C4-2B (cell line): ENCODE measurements around the gene CYP27A1.

Source experiments
- H3K27ac ChIP-seq: fragments of 450-650 bp; 2 replicates; pipeline ENCODE4 v1.5.1; 2017
- ZFX ChIP-seq: fragments of 450-650 bp; IDR thresholded peaks from 2 replicates; pipeline ENCODE4 v1.6.1; 2017
- TF ChIP-seq, protein P1 (sequence below): fragments of 450-650 bp; conservative IDR thresholded peaks from 2 replicates; pipeline ENCODE4 v1.5.1; 2017; ENCODE audit warnings: mild to moderate bottlenecking

Gene CYP27A1

DNA sequence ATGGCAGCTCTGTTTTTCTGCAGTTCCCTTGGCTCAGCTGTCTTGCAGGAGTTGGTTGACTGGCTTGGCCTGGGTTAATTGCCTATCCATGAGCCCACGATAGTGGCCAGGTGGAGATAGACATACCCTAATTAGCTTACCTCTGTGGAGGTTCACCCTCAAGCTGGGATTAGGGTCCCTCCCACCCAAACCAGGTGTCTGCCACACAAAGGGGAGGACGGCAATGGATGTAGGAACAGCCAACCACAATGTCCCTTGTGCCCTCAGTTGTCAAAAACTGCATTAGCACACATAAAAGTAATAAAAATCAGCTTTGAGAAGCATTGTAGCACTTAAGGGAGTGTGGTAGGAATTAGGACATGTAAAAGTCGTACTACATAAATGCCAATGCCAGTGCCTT lies 4.2 kb downstream of the CYP27A1 start:
- no peak overlapping the region for H3K27ac ChIP-seq
- no peak for TF ChIP-seq ZFX

DNA sequence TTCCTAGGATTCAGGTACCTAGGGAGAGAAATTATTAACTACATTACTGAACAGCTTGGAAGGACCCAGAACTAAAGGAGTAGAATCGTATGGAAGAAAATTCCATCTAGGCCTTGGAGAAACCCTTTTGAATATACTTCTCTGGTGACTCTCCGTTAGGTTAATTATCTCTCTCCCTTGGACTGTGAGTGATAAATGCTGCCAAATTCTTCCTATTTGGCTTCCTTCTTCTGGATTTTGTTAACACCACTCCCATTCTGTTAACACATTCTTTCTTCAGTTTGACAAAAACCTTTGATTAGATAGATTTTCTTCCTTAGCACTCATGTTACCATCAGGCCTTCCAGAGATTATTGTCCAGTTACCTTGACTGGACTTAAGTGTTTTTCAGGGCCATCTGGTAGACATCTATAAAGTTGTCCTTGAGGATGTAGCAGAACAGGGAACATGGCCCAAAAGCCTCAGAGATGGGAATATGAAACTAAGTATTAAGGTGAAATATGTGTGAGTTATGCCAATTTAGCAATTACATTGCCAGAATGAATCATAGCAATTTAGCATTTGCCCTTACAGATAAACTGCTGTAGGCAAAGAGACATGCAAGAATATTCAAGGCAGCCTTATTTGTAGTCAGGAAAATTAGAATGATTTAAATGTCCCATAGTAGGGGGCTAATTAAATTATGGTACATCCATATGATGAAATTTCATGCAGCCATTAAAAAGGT lies 6.7 kb downstream of the CYP27A1 start:
- TF ChIP-seq ZFX, result no peak
- no peak overlapping the region for H3K27ac ChIP-seq

DNA sequence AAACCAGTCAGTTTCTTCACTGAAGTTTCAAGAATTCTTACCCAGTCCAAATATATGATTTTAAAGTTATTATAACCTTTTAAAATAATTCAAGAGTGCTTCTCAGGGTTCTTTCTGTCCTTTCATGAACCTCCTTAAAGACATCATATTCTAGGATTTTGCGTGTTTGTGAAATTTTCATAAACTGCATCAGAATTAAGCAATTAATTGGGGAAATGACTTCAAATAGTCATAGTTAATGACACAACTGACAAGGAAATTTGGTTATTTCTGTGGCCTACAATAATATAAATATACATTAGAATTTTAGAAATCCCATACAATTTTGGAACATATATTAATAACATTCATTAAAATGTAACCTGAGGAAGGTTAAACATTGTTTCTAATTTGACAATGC lies 10.5 kb downstream of the CYP27A1 start:
- no peak overlapping the region for H3K27ac ChIP-seq
- TF ChIP-seq, protein P1, sequence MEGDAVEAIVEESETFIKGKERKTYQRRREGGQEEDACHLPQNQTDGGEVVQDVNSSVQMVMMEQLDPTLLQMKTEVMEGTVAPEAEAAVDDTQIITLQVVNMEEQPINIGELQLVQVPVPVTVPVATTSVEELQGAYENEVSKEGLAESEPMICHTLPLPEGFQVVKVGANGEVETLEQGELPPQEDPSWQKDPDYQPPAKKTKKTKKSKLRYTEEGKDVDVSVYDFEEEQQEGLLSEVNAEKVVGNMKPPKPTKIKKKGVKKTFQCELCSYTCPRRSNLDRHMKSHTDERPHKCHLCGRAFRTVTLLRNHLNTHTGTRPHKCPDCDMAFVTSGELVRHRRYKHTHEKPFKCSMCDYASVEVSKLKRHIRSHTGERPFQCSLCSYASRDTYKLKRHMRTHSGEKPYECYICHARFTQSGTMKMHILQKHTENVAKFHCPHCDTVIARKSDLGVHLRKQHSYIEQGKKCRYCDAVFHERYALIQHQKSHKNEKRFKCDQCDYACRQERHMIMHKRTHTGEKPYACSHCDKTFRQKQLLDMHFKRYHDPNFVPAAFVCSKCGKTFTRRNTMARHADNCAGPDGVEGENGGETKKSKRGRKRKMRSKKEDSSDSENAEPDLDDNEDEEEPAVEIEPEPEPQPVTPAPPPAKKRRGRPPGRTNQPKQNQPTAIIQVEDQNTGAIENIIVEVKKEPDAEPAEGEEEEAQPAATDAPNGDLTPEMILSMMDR, result no peak
- TF ChIP-seq ZFX, result no peak

DNA sequence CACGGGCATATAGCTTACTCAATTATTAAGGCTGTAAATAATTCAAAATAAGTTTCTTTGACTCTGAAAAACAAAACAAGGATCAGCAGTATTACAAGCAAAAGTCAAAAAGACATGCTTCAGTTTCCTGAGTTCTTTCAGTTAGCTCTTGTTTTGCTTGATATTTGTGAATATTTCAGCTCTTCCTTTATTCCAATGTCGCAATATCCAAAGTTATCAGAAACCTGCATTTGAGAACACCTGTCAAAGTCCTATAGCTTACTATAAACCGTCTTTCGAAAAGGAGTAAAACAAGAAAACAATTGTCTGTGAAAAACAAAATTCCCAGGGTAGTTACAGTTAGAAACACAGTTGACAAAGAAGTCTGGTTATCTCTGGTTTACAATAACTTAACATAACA lies 14.7 kb downstream of the CYP27A1 start:
- no peak overlapping the region for H3K27ac ChIP-seq
- TF ChIP-seq, protein P1, result no peak
- no peak for TF ChIP-seq ZFX

DNA sequence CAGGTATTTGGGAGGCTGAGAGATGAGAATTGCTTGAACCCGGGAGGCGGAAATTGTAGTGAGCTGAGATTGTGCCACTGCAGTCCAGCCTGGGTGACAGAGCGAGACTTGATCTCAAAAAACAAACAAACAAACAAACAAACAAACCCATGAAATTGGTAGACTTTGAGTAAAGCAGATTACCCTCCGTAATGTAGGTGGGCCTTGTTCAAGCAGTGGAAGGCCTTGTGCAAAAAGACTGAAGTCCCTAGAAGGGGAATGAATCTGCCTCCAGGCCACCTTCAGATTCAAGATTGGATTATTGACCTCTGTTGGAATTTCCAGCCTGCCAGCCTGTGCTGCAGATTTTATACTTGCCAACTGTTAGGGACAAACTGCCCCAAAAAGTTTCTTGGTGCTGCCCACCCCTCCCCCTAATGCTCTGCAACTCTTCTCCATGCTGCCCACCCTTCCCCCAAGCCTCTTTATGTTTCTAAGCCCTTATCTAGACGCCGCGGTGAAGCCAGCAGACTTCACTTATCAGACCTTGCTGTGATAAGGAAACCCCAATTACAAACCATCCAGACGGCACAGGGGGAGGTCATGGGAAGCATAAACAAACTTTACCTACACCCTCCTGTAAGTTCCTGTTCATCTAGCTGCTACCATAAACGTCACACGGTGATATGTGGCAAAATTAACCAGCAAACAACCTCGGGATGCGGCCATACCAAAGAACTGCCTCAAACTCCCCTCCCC lies 17.0 kb downstream of the CYP27A1 start:
- H3K27ac ChIP-seq, result no peak overlapping the region
- TF ChIP-seq, protein P1, result no peak

DNA sequence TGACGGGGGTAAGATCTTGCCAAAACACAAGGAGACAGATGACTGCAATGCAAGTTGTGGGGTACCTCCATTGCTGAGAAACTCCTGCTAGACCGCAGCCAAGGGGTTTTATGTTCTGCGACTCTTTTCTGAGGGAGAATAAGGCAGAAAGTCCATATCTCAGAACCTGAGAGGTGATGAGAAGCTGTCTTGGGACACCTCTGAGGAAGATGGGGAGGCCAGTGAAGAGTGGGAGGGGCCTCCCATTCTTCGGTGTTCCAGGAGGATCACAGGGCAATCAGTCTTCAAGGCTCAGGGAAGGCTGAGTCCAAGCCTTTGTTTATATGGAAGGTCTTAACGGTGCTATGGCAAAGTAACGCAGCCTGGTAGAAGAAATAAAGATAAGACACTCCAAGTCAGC lies 18.0 kb downstream of the CYP27A1 start:
- TF ChIP-seq, protein P1, result no peak
- TF ChIP-seq ZFX, result no peak
- no peak overlapping the region for H3K27ac ChIP-seq

DNA sequence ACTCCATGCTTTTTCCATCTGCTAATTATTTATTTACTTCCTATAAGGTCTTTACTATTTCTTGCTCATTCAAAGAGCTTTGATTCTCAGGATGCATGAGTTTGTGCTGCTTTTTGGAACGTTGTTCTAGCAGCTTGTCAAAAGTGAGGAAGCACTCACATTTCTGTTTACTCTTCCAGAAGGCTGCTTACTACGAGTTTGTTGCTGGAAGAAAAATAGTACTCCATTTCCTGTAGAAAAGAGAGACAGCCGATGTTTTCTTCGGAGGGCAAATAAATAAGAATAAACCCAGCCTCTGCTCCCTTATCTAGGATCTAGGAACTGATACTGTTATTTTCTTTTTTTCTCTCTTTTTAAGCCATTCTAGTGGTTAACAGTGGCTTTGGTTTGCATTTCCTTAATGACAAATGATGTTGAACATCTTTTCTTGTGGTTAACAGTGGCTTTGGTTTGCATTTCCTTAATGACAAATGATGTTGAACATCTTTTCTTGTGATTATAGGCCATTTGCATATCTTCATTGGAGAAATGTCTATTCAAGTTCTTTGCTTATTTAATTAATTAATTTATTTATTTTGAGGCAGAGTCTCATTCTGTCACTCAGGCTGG lies 20.5 kb downstream of the CYP27A1 start:
- H3K27ac ChIP-seq, result no peak overlapping the region
- no peak for TF ChIP-seq ZFX
- TF ChIP-seq, protein P1, result no peak

DNA sequence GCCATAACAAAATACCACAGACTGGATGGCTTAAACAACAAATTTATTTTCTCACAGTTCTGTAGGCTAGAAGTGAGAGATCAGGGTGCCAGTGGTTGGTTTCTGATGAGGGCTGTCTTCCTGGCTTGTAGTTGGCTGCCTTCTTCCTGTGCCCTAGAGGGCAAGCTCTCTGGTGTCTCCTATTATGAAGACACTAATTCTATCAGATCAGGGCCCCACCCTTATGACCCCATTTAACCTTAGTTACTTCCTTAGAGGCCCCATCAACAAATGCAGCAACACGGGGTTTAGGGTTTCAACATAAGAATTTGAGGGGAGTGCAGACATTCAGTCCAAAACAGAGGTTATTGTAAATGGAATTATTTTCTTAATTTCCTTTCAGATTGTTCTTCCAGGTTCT lies 22.9 kb downstream of the CYP27A1 start:
- TF ChIP-seq, protein P1, result no peak
- TF ChIP-seq ZFX, result no peak
- H3K27ac ChIP-seq, result no peak overlapping the region
